Heart left ventricle (tissue), 16 donors: ENCODE measurements around the gene CHSY3. TPM values are rescaled to one million over a fixed set of nuclear protein-coding genes. Genes with fewer than 3 reads are reported as not detected.

Experiments used
- ATAC-seq, 4 donors: fragments of 200-7000 bp; cut with Tn5 transposase; one replicate each; pipeline ENCODE4 v1.9.1; 2020 to 2022; ENCODE audit warnings: moderate library complexity in 4 of 4, mild to moderate bottlenecking in 3 of 4, moderate number of reproducible peaks in 1 of 4
- DNase-seq, 5 donors: peaks; one replicate each; pipeline ENCODE4 v3.0.0-alpha.2; 2020
- H3K27ac ChIP-seq, 12 donors: fragments of 200-600 bp; sonication (generic) in 4 of 12; one replicate each; pipeline versions ENCODE4 v1.5.0 to v1.8.0; 2016 to 2022; ENCODE audit warnings: mild to moderate bottlenecking in 2 of 12
- H3K27me3 ChIP-seq, 9 donors: fragments of 200-600 bp; sonication (generic) in 2 of 9; one replicate each; pipeline versions ENCODE4 v1.5.1 to v1.8.0; 2016 to 2022; ENCODE audit warnings: mild to moderate bottlenecking in 3 of 9
- H3K36me3 ChIP-seq, 9 donors: fragments of 200-600 bp; sonication (generic) in 2 of 9; one replicate each; pipeline versions ENCODE4 v1.5.0 to v1.8.0; 2018 to 2022; ENCODE audit warnings: mild to moderate bottlenecking in 2 of 9
- H3K4me1 ChIP-seq, 12 donors: fragments of 200-600 bp; sonication (generic) in 4 of 12; one replicate each; pipeline versions ENCODE4 v1.5.0 to v1.8.0; 2016 to 2022; ENCODE audit warnings: mild to moderate bottlenecking in 3 of 12
- H3K4me3 ChIP-seq, 12 donors: fragments of 200-600 bp; sonication (generic) in 4 of 12; one replicate each; pipeline versions ENCODE4 v1.5.0 to v1.8.0; 2017 to 2022; ENCODE audit warnings: mild to moderate bottlenecking in 9 of 12, moderate library complexity in 4 of 12
- H3K9me3 ChIP-seq, 12 donors: fragments of 200-600 bp; sonication (generic) in 4 of 12; one replicate each; pipeline versions ENCODE4 v1.5.0 to v1.8.0; 2016 to 2022; ENCODE audit warnings: mild to moderate bottlenecking in 1 of 12
- CTCF ChIP-seq, 12 donors: fragments of 200-600 bp; sonication (generic) in 4 of 12; IDR thresholded peaks; one replicate each; pipeline versions ENCODE4 v1.5.0 to v1.8.0; 2018 to 2022; ENCODE audit warnings: antibody characterized with exemption in 12 of 12, mild to moderate bottlenecking in 5 of 12
- POLR2A ChIP-seq, 2 donors: fragments of 450-650 bp; IDR thresholded peaks; one replicate each; pipeline ENCODE4 v1.6.1; 2017; ENCODE audit warnings: antibody characterized with exemption in 2 of 2, mild to moderate bottlenecking in 2 of 2, moderate library complexity in 2 of 2
- WGBS, 4 donors: extraction: QIAGEN DNeasy Blood & Tissue Kit in 2 of 4; methylation state at CpG; one replicate each; pipeline versions ENCODE4 v1.1.5 to v1.1.7; 2013 to 2018; 5-methylcytosine and 5-hydroxymethylcytosine counted together
- intact Hi-C, 10 donors: fragments of 100-400 bp; cut with DNase I; formaldehyde crosslinking; loops; one replicate each; pipeline versions ENCODE4 v1.11.1 to v1.14.2; 2022
- polyA plus RNA-seq, 2 donors: library from polyadenylated mRNA; stranded (reverse); fragments of 200-250 nt; gene quantifications; one replicate each; pipeline ENCODE4 v1.2.3, GENCODE V29; 2013
- total RNA-seq, 9 donors: library from RNA; depleted of rRNA in 2 of 9; stranded (reverse); fragments of >200 nt in 2 of 9; fragmentation: NEBNext Ultra II Directional in 3 of 9; extraction: Animal tissue kit (Norgen Biotek cat#: 25700) in 3 of 9; gene quantifications; one replicate each; pipeline versions ENCODE4 v1.1.0 to v1.2.4, GENCODE V29; 2016 to 2023
- donor health status: ischemic (EF 13 %, LVEDD 7.1; RV severe dilation, severe dysfunction).
- donor health status: healthy with polysubstance abuse.
- donor health status: DM: no; HTN: yes; CAD: no.
- donor health status: DM: no; HTN: no; CAD: no.
- donor health status: ischemic (EF 25% LVEDD 6.9; RV normal size, moderate dysfunction).
- donor health status: ischemic (EF 25% LVEDD 5.7; RV mildly dilated, moderate dysfunction).
- donor health status: healthy.
- donor health status: DM: yes; HTN: yes; CAD: no.
- donor health status: ischemic (EF 35%, LVEDD 5.7; RV mildly dilated, moderate dysfunction).
- donor health status: nonischemic (EF 11% LVEDD 7.7; RV severe dilation, severe dysfunction).
- donor health status: DM: yes; HTN: yes; CAD: no.
- donor health status: PGD.
- donor health status: ischemic (EF 29% LVEDD 5.4; RV normal size, mild dysfunction).
- donor health status: nonischemic (EF 23%, LVEDD 6.1; RV moderate dilation, normal function).

The CHSY3 gene
- total and polyA plus RNA-seq, 11 donors, result 0.04 to 2.9 (median 1.0) TPM

DNA sequence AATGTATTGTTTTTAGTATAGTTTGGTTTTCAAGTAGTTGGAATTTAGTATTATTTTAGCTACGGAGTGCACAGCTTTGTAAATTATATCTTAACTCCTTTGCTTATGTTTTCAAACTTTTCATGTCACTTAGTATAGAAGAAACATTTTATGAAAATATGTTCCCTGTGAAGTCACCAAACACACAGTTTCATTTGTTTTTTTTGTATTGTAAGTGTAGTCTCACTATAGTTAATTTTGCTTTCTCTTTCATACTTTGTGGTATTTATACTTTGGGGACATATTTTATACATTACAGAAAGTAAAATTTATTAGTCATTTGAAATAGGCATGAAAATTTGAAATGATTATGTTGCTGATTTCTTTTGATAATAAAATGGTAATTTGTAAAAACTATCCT, 5.0 kb downstream of the CHSY3 start:
- no peaks in the 10 kb centered on the region for H3K9me3 ChIP-seq
- peaks cover 0 to 25% (median 12%) of the 10 kb centered on the region in 12 donors for H3K4me1 ChIP-seq
- peaks cover 0 to 20% (median 0%) of the 10 kb centered on the region in 9 donors for H3K27me3 ChIP-seq
- H3K36me3 ChIP-seq, result peaks cover 0 to 19% (median 0%) of the 10 kb centered on the region in 9 donors
- no peak overlapping the region for H3K4me3 ChIP-seq
- no peak for DNase-seq
- intact Hi-C loops, result loop anchor here in 5 of 10 donors (10.0 kb wide), 3 partner anchors 236 to 1506 kb away; partner anchors contain the start of gene CDC42SE2 (in 1 of the 5)
- no peak overlapping the region for H3K27ac ChIP-seq
- no peak for ATAC-seq
- TF ChIP-seq CTCF (IDR thresholded peaks at IDR 0.05) (no peak), POLR2A (IDR thresholded peaks at IDR 0.05) (no peak)
- WGBS, 4 donors, result 92 to 96% (median 93%) methylated on average over 1 of the region's 1 CpG

DNA sequence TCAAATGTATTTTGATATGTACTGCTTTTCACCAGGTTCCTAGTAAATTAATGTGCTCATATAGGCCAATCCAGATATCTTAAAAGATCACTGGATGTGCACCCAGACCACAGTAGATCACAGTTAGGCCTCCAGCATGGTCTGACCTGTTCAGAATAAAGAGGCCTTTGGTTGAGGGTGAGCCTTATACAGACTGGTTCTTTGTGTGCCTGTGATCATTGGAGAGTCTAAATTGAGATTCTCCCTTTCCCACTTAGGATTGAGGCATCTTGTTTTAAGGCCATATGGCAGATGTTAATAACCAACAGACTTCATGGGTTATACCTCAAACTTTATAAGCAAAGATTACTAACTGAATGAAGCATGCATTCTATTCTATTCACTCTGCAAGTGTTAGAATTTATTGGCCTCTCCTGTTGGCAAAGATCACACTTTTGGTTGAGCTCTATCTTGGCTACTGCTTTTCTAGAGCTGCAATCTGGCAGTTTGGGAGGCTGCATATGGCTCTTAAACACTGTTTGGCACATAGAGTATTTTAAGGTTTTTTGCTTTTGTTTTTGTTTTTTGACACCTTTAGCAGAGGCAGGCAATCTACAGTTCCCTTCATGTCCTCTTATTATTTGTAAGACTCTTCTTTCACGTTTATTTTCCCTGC, 8.5 kb downstream of the CHSY3 start:
- 67 to 81% (median 76%) methylated on average over 1 of the region's 1 CpG for WGBS, 4 donors
- TF ChIP-seq POLR2A (IDR thresholded peaks at IDR 0.05) (no peak), CTCF (IDR thresholded peaks at IDR 0.05) (no peak)
- Histone ChIP-seq H3K27ac (no peak overlapping the region), H3K4me1 (peaks cover 0 to 3% (median 0%) of the 10 kb centered on the region in 12 donors), H3K4me3 (no peak overlapping the region), H3K27me3 (peaks cover 0 to under 1% (median 0%) of the 10 kb centered on the region in 9 donors), H3K36me3 (peaks cover 0 to 19% (median 0%) of the 10 kb centered on the region in 9 donors), H3K9me3 (no peaks in the 10 kb centered on the region)
- intact Hi-C loops, result no loop called here
- ATAC-seq, result no peak
- DNase-seq, result no peak

DNA sequence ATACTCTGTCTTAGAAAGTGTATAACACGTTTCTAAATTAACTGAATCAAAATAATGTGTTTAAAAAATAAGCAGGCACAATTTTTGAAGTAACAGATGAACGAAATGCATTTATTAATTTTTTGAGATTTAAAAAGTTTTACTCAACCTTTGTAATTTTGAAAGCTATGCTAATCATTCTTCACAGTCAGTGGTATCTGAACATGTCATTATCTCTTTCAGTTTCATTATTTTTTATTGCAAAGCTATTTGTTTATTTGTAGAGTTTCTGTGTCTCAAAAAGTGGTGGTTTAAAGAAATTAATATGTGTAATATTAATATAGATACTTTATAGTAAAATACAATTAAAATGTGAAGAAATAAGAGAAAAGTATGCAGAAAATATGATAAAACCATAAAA, 11.2 kb downstream of the CHSY3 start:
- Histone ChIP-seq H3K27me3 (no peaks in the 10 kb centered on the region), H3K4me3 (no peak overlapping the region), H3K27ac (no peak overlapping the region), H3K9me3 (no peaks in the 10 kb centered on the region), H3K4me1 (no peaks in the 10 kb centered on the region), H3K36me3 (peaks cover 0 to 1% (median 0%) of the 10 kb centered on the region in 9 donors)
- ATAC-seq (no peak), DNase-seq (no peak)
- intact Hi-C loops, result no loop called here
- 92 to 97% (median 92%) methylated on average over 2 of the region's 2 CpGs for WGBS, 4 donors
- no peak for TF ChIP-seq POLR2A (IDR thresholded peaks at IDR 0.05)
- no peak for TF ChIP-seq CTCF (IDR thresholded peaks at IDR 0.05)

- peaks cover 0 to 2% (median 0%) of the 10 kb centered on the region in 9 donors for H3K36me3 ChIP-seq
- no peaks in the 10 kb centered on the region for H3K27me3 ChIP-seq
- no peak for TF ChIP-seq POLR2A (IDR thresholded peaks at IDR 0.05)
- TF ChIP-seq CTCF (IDR thresholded peaks at IDR 0.05), result no peak
- H3K27ac ChIP-seq, result no peak overlapping the region
- intact Hi-C loops, result no loop called here
- no peaks in the 10 kb centered on the region for H3K9me3 ChIP-seq
- 60 to 81% (median 75%) methylated on average over 1 of the region's 1 CpG for WGBS, 4 donors
- ATAC-seq, result no peak
- DNase-seq, result no peak
- no peak overlapping the region for H3K4me3 ChIP-seq
- no peaks in the 10 kb centered on the region for H3K4me1 ChIP-seq
Measured at GRCh38 chr5:129917224-129917623, 13.0 kb downstream of the CHSY3 start.
